Heart left ventricle (tissue), 16 donors: ENCODE results near the gene TBC1D22B. TPM values are rescaled to one million over a fixed set of nuclear protein-coding genes. Genes with fewer than 3 reads are reported as not detected.

ENCODE experiments used
- ATAC-seq, 4 donors: fragments of 200-7000 bp; cut with Tn5 transposase; one replicate each; pipeline ENCODE4 v1.9.1; 2020 to 2022; ENCODE audit warnings: moderate library complexity in 4 of 4, mild to moderate bottlenecking in 3 of 4, moderate number of reproducible peaks in 1 of 4
- DNase-seq, 5 donors: peaks; one replicate each; pipeline ENCODE4 v3.0.0-alpha.2; 2020
- H3K27ac ChIP-seq, 12 donors: fragments of 200-600 bp; sonication (generic) in 4 of 12; one replicate each; pipeline versions ENCODE4 v1.5.0 to v1.8.0; 2016 to 2022; ENCODE audit warnings: mild to moderate bottlenecking in 2 of 12
- H3K27me3 ChIP-seq, 9 donors: fragments of 200-600 bp; sonication (generic) in 2 of 9; one replicate each; pipeline versions ENCODE4 v1.5.1 to v1.8.0; 2016 to 2022; ENCODE audit warnings: mild to moderate bottlenecking in 3 of 9
- H3K36me3 ChIP-seq, 9 donors: fragments of 200-600 bp; sonication (generic) in 2 of 9; one replicate each; pipeline versions ENCODE4 v1.5.0 to v1.8.0; 2018 to 2022; ENCODE audit warnings: mild to moderate bottlenecking in 2 of 9
- H3K4me1 ChIP-seq, 12 donors: fragments of 200-600 bp; sonication (generic) in 4 of 12; one replicate each; pipeline versions ENCODE4 v1.5.0 to v1.8.0; 2016 to 2022; ENCODE audit warnings: mild to moderate bottlenecking in 3 of 12
- H3K4me3 ChIP-seq, 12 donors: fragments of 200-600 bp; sonication (generic) in 4 of 12; one replicate each; pipeline versions ENCODE4 v1.5.0 to v1.8.0; 2017 to 2022; ENCODE audit warnings: mild to moderate bottlenecking in 9 of 12, moderate library complexity in 4 of 12
- H3K9me3 ChIP-seq, 12 donors: fragments of 200-600 bp; sonication (generic) in 4 of 12; one replicate each; pipeline versions ENCODE4 v1.5.0 to v1.8.0; 2016 to 2022; ENCODE audit warnings: mild to moderate bottlenecking in 1 of 12
- CTCF ChIP-seq, 12 donors: fragments of 200-600 bp; sonication (generic) in 4 of 12; IDR thresholded peaks; one replicate each; pipeline versions ENCODE4 v1.5.0 to v1.8.0; 2018 to 2022; ENCODE audit warnings: antibody characterized with exemption in 12 of 12, mild to moderate bottlenecking in 5 of 12
- POLR2A ChIP-seq, 2 donors: fragments of 450-650 bp; IDR thresholded peaks; one replicate each; pipeline ENCODE4 v1.6.1; 2017; ENCODE audit warnings: antibody characterized with exemption in 2 of 2, mild to moderate bottlenecking in 2 of 2, moderate library complexity in 2 of 2
- WGBS, 4 donors: extraction: QIAGEN DNeasy Blood & Tissue Kit in 2 of 4; methylation state at CpG; one replicate each; pipeline versions ENCODE4 v1.1.5 to v1.1.7; 2013 to 2018; 5-methylcytosine and 5-hydroxymethylcytosine counted together
- intact Hi-C, 10 donors: fragments of 100-400 bp; cut with DNase I; formaldehyde crosslinking; loops; one replicate each; pipeline versions ENCODE4 v1.11.1 to v1.14.2; 2022
- polyA plus RNA-seq, 2 donors: library from polyadenylated mRNA; stranded (reverse); fragments of 200-250 nt; gene quantifications; one replicate each; pipeline ENCODE4 v1.2.3, GENCODE V29; 2013
- total RNA-seq, 9 donors: library from RNA; depleted of rRNA in 2 of 9; stranded (reverse); fragments of >200 nt in 2 of 9; fragmentation: NEBNext Ultra II Directional in 3 of 9; extraction: Animal tissue kit (Norgen Biotek cat#: 25700) in 3 of 9; gene quantifications; one replicate each; pipeline versions ENCODE4 v1.1.0 to v1.2.4, GENCODE V29; 2016 to 2023
- donor health status: ischemic (EF 13 %, LVEDD 7.1; RV severe dilation, severe dysfunction).
- donor health status: healthy with polysubstance abuse.
- donor health status: DM: no; HTN: yes; CAD: no.
- donor health status: DM: no; HTN: no; CAD: no.
- donor health status: ischemic (EF 25% LVEDD 6.9; RV normal size, moderate dysfunction).
- donor health status: ischemic (EF 25% LVEDD 5.7; RV mildly dilated, moderate dysfunction).
- donor health status: healthy.
- donor health status: DM: yes; HTN: yes; CAD: no.
- donor health status: ischemic (EF 35%, LVEDD 5.7; RV mildly dilated, moderate dysfunction).
- donor health status: nonischemic (EF 11% LVEDD 7.7; RV severe dilation, severe dysfunction).
- donor health status: DM: yes; HTN: yes; CAD: no.
- donor health status: PGD.
- donor health status: ischemic (EF 29% LVEDD 5.4; RV normal size, mild dysfunction).
- donor health status: nonischemic (EF 23%, LVEDD 6.1; RV moderate dilation, normal function).

Gene TBC1D22B
- total and polyA plus RNA-seq, 11 donors: 3.1 to 10.7 (median 7.3) TPM

DNA sequence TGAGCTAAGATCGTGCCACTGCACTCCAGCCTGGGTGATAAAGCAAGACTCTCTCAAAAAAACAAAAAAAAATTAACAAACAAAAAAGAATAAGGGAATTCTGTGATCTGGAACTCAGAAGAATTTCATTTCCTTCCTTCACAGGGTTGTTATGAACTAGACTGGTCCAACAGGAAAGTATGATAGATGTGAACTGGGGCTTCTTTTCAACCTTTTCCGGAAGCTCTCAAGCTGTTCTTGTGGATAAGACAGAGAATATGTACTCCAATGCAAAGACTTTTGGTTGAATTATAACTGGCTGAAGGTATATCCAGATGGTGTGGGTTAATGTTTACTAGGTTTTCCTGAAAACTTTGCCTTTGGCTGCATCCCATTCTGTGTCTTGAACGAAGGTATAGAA lies 101.5 kb downstream of the TBC1D22B start:
- intact Hi-C loops: no loop called here

GRCh38 chr6:37362101-37362828 lies 104.7 kb downstream of the TBC1D22B start:
- ATAC-seq (no peak), DNase-seq (no peak)
- no peak for TF ChIP-seq POLR2A (IDR thresholded peaks at IDR 0.05)
- no peak for TF ChIP-seq CTCF (IDR thresholded peaks at IDR 0.05)
- no peak overlapping the region for H3K27ac ChIP-seq
- peaks cover 0 to 23% (median 9%) of the 10 kb centered on the region in 12 donors for H3K4me1 ChIP-seq
- H3K27me3 ChIP-seq: no peaks in the 10 kb centered on the region
- intact Hi-C loops: no loop called here
- no peaks in the 10 kb centered on the region for H3K9me3 ChIP-seq
- no peak overlapping the region for H3K4me3 ChIP-seq
- peaks cover 0 to 46% (median 35%) of the 10 kb centered on the region in 9 donors for H3K36me3 ChIP-seq
- WGBS, 4 donors: 64 to 72% (median 69%) methylated on average over 2 of the region's 2 CpGs

More for the DNA sequence above, 101.5 kb downstream of the TBC1D22B start:
- TF ChIP-seq CTCF (IDR thresholded peaks at IDR 0.05) (no peak), POLR2A (IDR thresholded peaks at IDR 0.05) (no peak)
- Histone ChIP-seq H3K4me3 (no peak overlapping the region), H3K4me1 (peaks cover 0 to 28% (median 15%) of the 10 kb centered on the region in 12 donors), H3K27ac (no peak overlapping the region), H3K27me3 (no peaks in the 10 kb centered on the region), H3K9me3 (no peaks in the 10 kb centered on the region), H3K36me3 (peaks cover 0 to 39% (median 30%) of the 10 kb centered on the region in 9 donors)
- DNase-seq: no peak
- ATAC-seq: no peak
- WGBS, 4 donors: 80 to 88% (median 84%) methylated on average over 3 of the region's 3 CpGs

- H3K36me3 ChIP-seq: peaks cover 0 to 54% (median 37%) of the 10 kb centered on the region in 9 donors
- intact Hi-C loops: loop anchor here in 3 of 10 donors (5.0 kb wide), 3 partner anchors 67 to 327 kb away; partner anchors contain the start of gene CMTR1 (in 1 of the 3)
- TF ChIP-seq POLR2A (IDR thresholded peaks at IDR 0.05) (no peak), CTCF (IDR thresholded peaks at IDR 0.05) (peak in 9 of 12 donors; percentile 17 to 53 (median 41))
- peaks cover 0 to 40% (median 26%) of the 10 kb centered on the region in 12 donors for H3K4me1 ChIP-seq
- 26 to 34% (median 33%) methylated on average over 2 of the region's 2 CpGs for WGBS, 4 donors
- DNase-seq (no peak), ATAC-seq (peak; percentile 48 to 62 (median 56))
- H3K9me3 ChIP-seq: no peaks in the 10 kb centered on the region
- H3K27ac ChIP-seq: no peak overlapping the region
- H3K4me3 ChIP-seq: no peak overlapping the region
- no peaks in the 10 kb centered on the region for H3K27me3 ChIP-seq
Measured at GRCh38 chr6:37365791-37366190, 108.2 kb downstream of the TBC1D22B start.

DNA sequence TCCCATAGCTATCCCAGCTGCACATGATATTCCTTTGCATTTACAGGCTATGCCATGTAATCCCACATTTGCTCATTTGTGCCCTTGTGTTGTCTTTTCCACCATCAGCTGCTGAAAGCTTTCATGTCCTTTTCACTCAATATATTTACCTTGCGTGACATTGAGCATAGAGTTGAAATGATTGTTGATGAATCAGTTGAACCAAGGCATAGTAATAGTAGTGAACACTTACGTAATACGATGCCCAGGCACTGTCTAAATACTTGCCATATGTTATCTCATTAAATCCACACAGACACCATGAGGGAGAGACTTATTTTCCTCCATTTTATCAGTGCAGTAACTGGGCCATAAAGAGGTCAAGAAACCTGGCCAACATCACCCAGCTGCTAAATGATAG lies 109.3 kb downstream of the TBC1D22B start:
- TF ChIP-seq POLR2A (IDR thresholded peaks at IDR 0.05): no peak
- TF ChIP-seq CTCF (IDR thresholded peaks at IDR 0.05): no peak
- intact Hi-C loops: loop anchor here in 3 of 10 donors (5.0 kb wide), 3 partner anchors 65 to 325 kb away; partner anchors contain the start of gene CMTR1 (in 1 of the 3)
- no peaks in the 10 kb centered on the region for H3K27me3 ChIP-seq
- H3K36me3 ChIP-seq: peaks cover 0 to 52% (median 36%) of the 10 kb centered on the region in 9 donors
- H3K27ac ChIP-seq: no peak overlapping the region
- no peak for ATAC-seq
- no peak overlapping the region for H3K4me3 ChIP-seq
- H3K9me3 ChIP-seq: no peaks in the 10 kb centered on the region
- H3K4me1 ChIP-seq: peaks cover 0 to 48% (median 28%) of the 10 kb centered on the region in 12 donors
- no peak for DNase-seq
- 72 to 94% (median 91%) methylated on average over 3 of the region's 3 CpGs for WGBS, 4 donors
